Smooth muscle cell of the brain vasculature (primary cell): ENCODE measurements around the gene ARMC12.
"Not testable (repeated sequence)": the region's sequence is repeated elsewhere in the genome, so short reads cannot be mapped to it uniquely, and the experiment has no call there.

Source experiments
- DNase-seq: peaks from one replicate; pipeline ENCODE4 v3.0.0-alpha.2; 2012; ENCODE audit warnings: low read depth, low spot score

ARMC12 gene

GRCh38 chr6:35718911-35719381 lies 17.9 kb upstream of the ARMC12 start:
- DNase-seq = no peak

- DNase-seq = no peak
Measured at GRCh38 chr6:35719404-35719829, 17.4 kb upstream of the ARMC12 start.

GRCh38 chr6:35719830-35720733 lies 16.8 kb upstream of the ARMC12 start:
- DNase-seq = peak; percentile 76

GRCh38 chr6:35722121-35722761 lies 14.6 kb upstream of the ARMC12 start:
- DNase-seq = no peak

GRCh38 chr6:35723587-35723986 lies 13.2 kb upstream of the ARMC12 start:
- DNase-seq = no peak

- no peak for DNase-seq
Measured at GRCh38 chr6:35724059-35724458, 12.8 kb upstream of the ARMC12 start.

- no peak for DNase-seq
Measured at GRCh38 chr6:35724471-35724870, 12.4 kb upstream of the ARMC12 start.

- DNase-seq = no peak
Measured at GRCh38 chr6:35725081-35725708, 11.6 kb upstream of the ARMC12 start.

GRCh38 chr6:35725721-35726438 lies 11.0 kb upstream of the ARMC12 start:
- no peak for DNase-seq

GRCh38 chr6:35727231-35727934 lies 9.4 kb upstream of the ARMC12 start:
- peak; percentile 77 for DNase-seq

- DNase-seq = peak; percentile 86
Measured at GRCh38 chr6:35727935-35728682, 8.7 kb upstream of the ARMC12 start.

GRCh38 chr6:35728683-35729678 lies 7.9 kb upstream of the ARMC12 start:
- DNase-seq = no peak

GRCh38 chr6:35729722-35730121 lies 7.1 kb upstream of the ARMC12 start:
- DNase-seq = no peak

GRCh38 chr6:35730745-35731413 lies 6.0 kb upstream of the ARMC12 start:
- DNase-seq = no peak

- peak; percentile 84 for DNase-seq
Measured at GRCh38 chr6:35731414-35731735, 5.5 kb upstream of the ARMC12 start.

GRCh38 chr6:35731736-35732532 lies 4.9 kb upstream of the ARMC12 start:
- peak; percentile 93 for DNase-seq

- DNase-seq = no peak
Measured at GRCh38 chr6:35733633-35734032, 3.2 kb upstream of the ARMC12 start.

GRCh38 chr6:35734319-35734718 lies 2.5 kb upstream of the ARMC12 start:
- not testable (repeated sequence) for DNase-seq
